22Rv1 (cell line): ENCODE results near the gene KRABD2.
"Not testable (repeated sequence)": the region's sequence is repeated elsewhere in the genome, so short reads cannot be mapped to it uniquely, and the experiment has no call there.

Experiments
- CTCF ChIP-seq: fragments of 450-650 bp; IDR thresholded peaks from 2 replicates; pipeline ENCODE4 v1.5.1; 2017; ENCODE audit warnings: mild to moderate bottlenecking
- ZFX ChIP-seq: fragments of 450-650 bp; IDR thresholded peaks from 2 replicates; pipeline ENCODE4 v1.6.1; 2017; ENCODE audit warnings: antibody characterized with exemption, borderline replicate concordance

DNA sequence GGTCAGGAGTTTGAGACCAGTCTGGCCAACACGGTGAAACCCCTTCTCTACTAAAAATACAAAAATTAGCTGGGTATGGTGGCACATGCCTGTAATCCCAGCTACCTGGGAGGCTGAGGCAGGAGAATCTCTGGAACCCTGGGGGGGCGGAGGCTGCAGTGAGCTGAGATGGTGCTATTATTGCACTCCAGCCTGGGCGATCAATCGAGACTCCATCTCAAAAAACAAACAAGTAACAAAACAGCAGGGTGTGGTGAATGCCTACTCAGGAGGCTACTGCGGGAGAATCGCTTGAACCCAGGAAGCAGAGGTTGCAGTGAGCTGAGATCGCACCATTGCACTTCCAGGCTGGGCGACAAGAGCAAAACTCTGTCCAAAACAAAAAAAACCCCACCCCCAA is 1.6 kb upstream of the KRABD2 start:
- TF ChIP-seq CTCF, ZFX: not testable (repeated sequence)
